T-helper 2 cell (primary cell): ENCODE measurements around the gene MUC12.

Experiments
- DNase-seq, 5 experiments: peaks; one replicate each; pipeline versions ENCODE4 v3.0.0 to v3.0.0-alpha.2; 2012 to 2022

Gene MUC12

DNA sequence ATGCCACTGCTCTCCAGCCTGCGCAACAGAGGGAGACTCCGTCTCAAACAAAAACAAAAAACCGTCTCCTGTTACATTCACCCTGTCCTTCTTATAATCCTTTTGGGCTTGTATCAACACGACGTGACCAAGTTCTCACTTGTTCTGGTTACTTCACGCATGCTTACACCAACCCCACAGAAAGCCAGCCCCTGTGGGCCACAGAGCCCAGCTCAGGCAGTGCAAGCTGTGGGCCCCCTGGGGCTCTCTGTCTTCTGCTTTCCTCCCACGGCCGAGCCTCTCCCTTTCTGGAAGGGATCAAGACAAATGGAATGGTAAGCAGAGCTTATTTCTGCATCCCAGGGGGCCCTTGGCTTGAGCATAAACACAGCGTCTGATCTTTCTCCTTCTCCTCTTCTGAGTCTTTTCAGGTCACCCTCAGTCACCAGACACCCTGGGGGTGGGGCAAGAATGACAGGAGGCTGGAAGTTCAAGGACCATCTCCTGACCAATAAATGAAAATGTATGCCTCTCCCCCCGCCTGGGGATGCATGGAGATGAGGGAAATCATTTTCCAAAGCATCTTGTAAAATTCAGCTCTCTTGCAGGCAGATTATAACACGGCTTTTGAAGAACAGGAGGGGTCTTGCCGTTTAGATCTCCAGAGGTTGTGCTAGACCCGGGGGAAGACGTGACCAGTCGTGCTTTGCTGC is 96.9 kb downstream of the MUC12 start:
- no peak for DNase-seq

DNA sequence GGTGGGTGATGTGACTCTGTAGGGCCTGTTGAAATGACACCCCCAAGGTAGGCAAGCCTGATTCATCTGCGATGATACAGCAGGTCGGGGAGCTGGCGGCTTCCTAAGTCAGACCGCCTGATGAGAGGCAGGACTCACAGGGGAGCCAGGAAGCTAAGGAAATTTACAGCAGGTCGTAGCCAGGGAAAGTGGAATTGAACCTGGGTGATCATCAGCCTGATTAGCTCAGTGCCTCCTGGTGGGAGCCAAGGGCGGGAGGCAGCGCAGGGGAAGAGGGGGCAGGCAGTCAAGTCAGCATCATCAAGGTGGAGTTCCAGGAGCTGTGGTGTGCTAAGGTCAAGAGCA is 97.4 kb downstream of the MUC12 start:
- no peak for DNase-seq

DNA sequence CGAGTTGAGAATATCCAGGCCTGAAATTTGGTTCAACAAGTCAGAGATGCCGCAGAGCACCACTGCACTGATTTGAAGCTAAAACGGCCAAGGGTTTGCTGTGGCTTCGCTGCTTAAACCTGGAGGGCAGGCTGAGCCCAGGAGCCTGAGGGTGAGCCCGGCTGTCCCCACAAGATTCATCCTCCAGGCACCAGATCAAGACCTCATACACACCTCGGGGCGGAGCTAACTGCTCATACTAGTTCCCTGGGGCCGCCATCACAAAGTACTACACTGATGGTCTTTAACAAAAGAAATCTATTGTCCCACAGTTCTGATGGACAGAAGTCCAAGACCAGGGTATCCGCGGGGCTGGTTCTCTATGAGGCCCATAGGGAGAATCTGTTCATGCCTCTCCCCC is 99.0 kb downstream of the MUC12 start:
- no peak for DNase-seq
